Measurements from ENCODE around the gene HBS1L.
A peak's percentile ranks its signal among the peaks of the same experiment; 100 is the strongest.

The HBS1L gene

GRCh38 chr6:135054569-135055498 lies at the start of gene HBS1L (continued):
- TF ChIP-seq ZNF830 (tag by site-specific recombination; IDR thresholded peaks at IDR 0.05; ENCODE audit: low read depth) (no peak), IKZF3 (tag by site-specific recombination; IDR thresholded peaks at IDR 0.05) (peak; percentile 41; the same call in 1 of the 2 replicates), ZSCAN5A (tag by site-specific recombination; IDR thresholded peaks at IDR 0.05) (0 out of 2 replicates have a peak, but pooled peaks have one; percentile 46), ZNF335 (tag by site-specific recombination; conservative IDR thresholded peaks at IDR 0.05) (peak; percentile 81), ZNF239 (tag by site-specific recombination; IDR thresholded peaks at IDR 0.05) (no peak), ZBTB21 (tag by site-specific recombination; IDR thresholded peaks at IDR 0.05) (no peak), MZF1 (tag by site-specific recombination; IDR thresholded peaks at IDR 0.05; ENCODE audit: borderline replicate concordance) (peak; percentile 38; the same call in 1 of the 2 replicates), ZNF791 (tag by site-specific recombination; IDR thresholded peaks at IDR 0.05) (no peak), ZBTB17 (tag by site-specific recombination; IDR thresholded peaks at IDR 0.05) (peak; percentile 90), ZBTB6 (tag by site-specific recombination; IDR thresholded peaks at IDR 0.05) (peak; percentile 88), TRIM28 (IDR thresholded peaks at IDR 0.05; ENCODE audit: borderline replicate concordance, low read length) (peak; percentile 86), KLF1 (tag by site-specific recombination; IDR thresholded peaks at IDR 0.05) (peak; percentile 69)

- no peaks in the 10 kb centered on the region for H3K9me3 ChIP-seq (ENCODE audit: control insufficient read depth, insufficient read depth, low read depth, low read length)
- no peak overlapping the region for H3K4me3 ChIP-seq (ENCODE audit: low read depth, low read length)
- no peaks in the 10 kb centered on the region for H3K36me3 ChIP-seq (ENCODE audit: control insufficient read depth in 2 of 2, insufficient read depth in 1 of 2, low read length in 2 of 2)
- H3K27ac ChIP-seq (ENCODE audit: extremely low read depth, low read depth, low read length), result no peak overlapping the region
- ChIA-PET CTCF (no interaction called here), POLR2A (no interaction called here)
- no peaks in the 10 kb centered on the region for H3K4me1 ChIP-seq (ENCODE audit: control insufficient read depth, insufficient read depth, low read length)
- TF ChIP-seq BCL6B (tag by site-specific recombination; IDR thresholded peaks at IDR 0.05) (no peak), ZNF560 (tag by site-specific recombination; IDR thresholded peaks at IDR 0.05; ENCODE audit: borderline replicate concordance) (no peak), ZNF843 (tag by site-specific recombination; IDR thresholded peaks at IDR 0.05) (no peak)
These were observed 49.6 kb upstream of the HBS1L start for GRCh38 chr6:135104199-135104598.

GRCh38 chr6:135102191-135102590 lies 47.6 kb upstream of the HBS1L start:
- H3K4me1 ChIP-seq (ENCODE audit: control insufficient read depth, insufficient read depth, low read length), result no peaks in the 10 kb centered on the region
- no peaks in the 10 kb centered on the region for H3K36me3 ChIP-seq (ENCODE audit: control insufficient read depth in 2 of 2, insufficient read depth in 1 of 2, low read length in 2 of 2)
- ChIA-PET CTCF (interaction anchor here (1.1 to 1.7 kb wide), 2 partner anchors 15 to 42 kb away, joined by 3 to 4 read pairs; no protein-coding TSS in a partner anchor), POLR2A (no interaction called here)
- no peaks in the 10 kb centered on the region for H3K9me3 ChIP-seq (ENCODE audit: control insufficient read depth, insufficient read depth, low read depth, low read length)
- no peak overlapping the region for H3K4me3 ChIP-seq (ENCODE audit: low read depth, low read length)
- H3K27ac ChIP-seq (ENCODE audit: extremely low read depth, low read depth, low read length), result no peak overlapping the region
- TF ChIP-seq ZNF560 (tag by site-specific recombination; IDR thresholded peaks at IDR 0.05; ENCODE audit: borderline replicate concordance) (no peak), SALL2 (tag by site-specific recombination; IDR thresholded peaks at IDR 0.05; ENCODE audit: borderline replicate concordance) (no peak), ZNF132 (tag by site-specific recombination; IDR thresholded peaks at IDR 0.05; ENCODE audit: borderline replicate concordance) (no peak), ZNF488 (tag by site-specific recombination; IDR thresholded peaks at IDR 0.05) (no peak), REST (tag by site-specific recombination; IDR thresholded peaks at IDR 0.05) (no peak), ZNF324 (tag by site-specific recombination; IDR thresholded peaks at IDR 0.05) (no peak), HOXA7 (CRISPR knock-in tag; IDR thresholded peaks at IDR 0.05; ENCODE audit: borderline replicate concordance) (no peak)
